WTC11 (cell line): ENCODE results near the gene RMDN3.

Experiments used
- CDX4 ChIP-seq: fragments of 250-450 bp; sonication (Bioruptor Pico); IDR thresholded peaks from 2 replicates; pipeline ENCODE4 v1.9.0; 2021; ENCODE audit warnings: moderate library complexity, mild to moderate bottlenecking, inconsistent platforms, borderline replicate concordance
- CTCF ChIP-seq: fragments of 200-600 bp; IDR thresholded peaks from 2 replicates; pipeline ENCODE4 v1.8.0; 2022; ENCODE audit warnings: antibody characterized with exemption
- ELF4 ChIP-seq: sonication (generic); formaldehyde crosslinking; IDR thresholded peaks from 2 replicates; pipeline ENCODE4 v1.8.1; 2022; ENCODE audit warnings: low read depth, mild to moderate bottlenecking, moderate library complexity, missing genetic modification reagents
- EMX1 ChIP-seq: fragments of 250-450 bp; sonication (Bioruptor Pico); IDR thresholded peaks from 2 replicates; pipeline ENCODE4 v1.8.0; 2021; ENCODE audit warnings: mild to moderate bottlenecking
- JUN ChIP-seq: sonication (generic); formaldehyde crosslinking; IDR thresholded peaks from 2 replicates; pipeline ENCODE4 v1.8.0; 2023; ENCODE audit warnings: mild to moderate bottlenecking, missing genetic modification reagents
- NFYB ChIP-seq: sonication (generic); formaldehyde crosslinking; conservative IDR thresholded peaks from 2 replicates; pipeline ENCODE4 v1.8.0; 2022; ENCODE audit warnings: low read depth, missing genetic modification reagents
- TEAD1 ChIP-seq: sonication (generic); formaldehyde crosslinking; IDR thresholded peaks from 2 replicates; pipeline ENCODE4 v1.8.0; 2022; ENCODE audit warnings: mild to moderate bottlenecking, missing genetic modification reagents

- no peak for TF ChIP-seq CTCF
- peak; percentile 47 for TF ChIP-seq JUN (CRISPR knock-in tag)
- TF ChIP-seq EMX1 (CRISPR knock-in tag), result no peak
- TF ChIP-seq TEAD1 (CRISPR knock-in tag), result peak; percentile 58; the same call in 1 of the 2 replicates
- TF ChIP-seq ELF4 (CRISPR knock-in tag), result no peak
- no peak; the same call in 1 of the 2 replicates for TF ChIP-seq NFYB (CRISPR knock-in tag)
- no peak for TF ChIP-seq CDX4 (CRISPR knock-in tag)
Measured at GRCh38 chr15:40694688-40695468, 60.2 kb downstream of the RMDN3 start, which contains the start of gene RAD51.
